Right atrium auricular region (tissue), 2 donors: Measurements from ENCODE around the gene GRAMD2A. TPM values are rescaled to one million over a fixed set of nuclear protein-coding genes. Genes with fewer than 3 reads are reported as not detected.

Source experiments
- DNase-seq: peaks from one replicate; pipeline ENCODE4 v3.0.0-alpha.2; 2019; ENCODE audit warnings: low spot score
- H3K27ac ChIP-seq, 2 donors: fragments of 200-600 bp; sonication (generic); 1 replicate in 1 of 2; 2 replicates in 1 of 2; pipeline ENCODE4 v1.5.1; 2016 to 2019
- H3K27me3 ChIP-seq, 2 donors: fragments of 200-600 bp; sonication (generic); one replicate each; pipeline versions ENCODE4 v1.5.1 to v1.6.0; 2017 to 2019
- H3K36me3 ChIP-seq: fragments of 200-600 bp; sonication (generic); one replicate; pipeline ENCODE4 v1.5.1; 2016
- H3K4me1 ChIP-seq, 2 donors: fragments of 200-600 bp; sonication (generic); one replicate each; pipeline versions ENCODE4 v1.5.1 to v1.6.0; 2017 to 2019
- H3K4me3 ChIP-seq, 2 donors: fragments of 200-600 bp; sonication (generic); 1 replicate in 1 of 2; 2 replicates in 1 of 2; pipeline ENCODE4 v1.5.1; 2017 to 2019; ENCODE audit warnings: mild to moderate bottlenecking in 1 of 2, moderate library complexity in 1 of 2
- H3K9me3 ChIP-seq, 2 donors: fragments of 200-600 bp; sonication (generic); one replicate each; pipeline ENCODE4 v1.5.1; 2019
- CTCF ChIP-seq, 2 donors: fragments of 200-600 bp; sonication (generic); IDR thresholded peaks; one replicate each; pipeline ENCODE4 v1.5.1; 2019; ENCODE audit warnings: antibody characterized with exemption in 2 of 2
- total RNA-seq, 2 donors: library from RNA; depleted of rRNA; stranded (reverse); fragments of >200 nt; gene quantifications; one replicate each; pipeline ENCODE4 v1.1.0, GENCODE V29; 2016

GRAMD2A gene
- total RNA-seq, 2 donors from 2014 or later: 0.83 TPM; not detected in 1

GRCh38 chr15:72135719-72136118 is 61.9 kb downstream of the GRAMD2A start:
- Histone ChIP-seq H3K4me1 (no peaks in the 10 kb centered on the region), H3K36me3 (no peaks in the 10 kb centered on the region), H3K9me3 (no peaks in the 10 kb centered on the region), H3K4me3 (no peak overlapping the region), H3K27me3 (no peaks in the 10 kb centered on the region), H3K27ac (no peak overlapping the region)
- TF ChIP-seq CTCF (IDR thresholded peaks at IDR 0.05): no peak
- no peak for DNase-seq

GRCh38 chr15:72133211-72133610 is 64.4 kb downstream of the GRAMD2A start:
- Histone ChIP-seq H3K27me3 (no peaks in the 10 kb centered on the region), H3K36me3 (no peaks in the 10 kb centered on the region), H3K4me1 (no peaks in the 10 kb centered on the region), H3K9me3 (no peaks in the 10 kb centered on the region), H3K4me3 (no peak overlapping the region), H3K27ac (no peak overlapping the region)
- TF ChIP-seq CTCF (IDR thresholded peaks at IDR 0.05): no peak
- no peak for DNase-seq

- Histone ChIP-seq H3K27ac (no peak overlapping the region), H3K4me1 (no peaks in the 10 kb centered on the region), H3K27me3 (no peaks in the 10 kb centered on the region), H3K36me3 (no peaks in the 10 kb centered on the region), H3K4me3 (no peak overlapping the region), H3K9me3 (no peaks in the 10 kb centered on the region)
- no peak for TF ChIP-seq CTCF (IDR thresholded peaks at IDR 0.05)
- DNase-seq: no peak
Measured at GRCh38 chr15:72131922-72132321, 65.7 kb downstream of the GRAMD2A start.

- TF ChIP-seq CTCF (IDR thresholded peaks at IDR 0.05): no peak
- Histone ChIP-seq H3K9me3 (no peaks in the 10 kb centered on the region), H3K4me1 (no peaks in the 10 kb centered on the region), H3K27me3 (no peaks in the 10 kb centered on the region), H3K27ac (no peak overlapping the region), H3K4me3 (no peak overlapping the region), H3K36me3 (no peaks in the 10 kb centered on the region)
- no peak for DNase-seq
Measured at GRCh38 chr15:72130272-72130671, 67.3 kb downstream of the GRAMD2A start.

GRCh38 chr15:72128359-72128758 is 69.2 kb downstream of the GRAMD2A start:
- Histone ChIP-seq H3K4me1 (no peaks in the 10 kb centered on the region), H3K27ac (no peak overlapping the region)
- no peak for TF ChIP-seq CTCF (IDR thresholded peaks at IDR 0.05)

GRCh38 chr15:72127724-72128322 is 69.8 kb downstream of the GRAMD2A start:
- Histone ChIP-seq H3K27ac (no peak overlapping the region), H3K27me3 (no peaks in the 10 kb centered on the region), H3K4me3 (no peak overlapping the region), H3K4me1 (no peaks in the 10 kb centered on the region), H3K9me3 (no peaks in the 10 kb centered on the region), H3K36me3 (no peaks in the 10 kb centered on the region)
- no peak for DNase-seq
- no peak for TF ChIP-seq CTCF (IDR thresholded peaks at IDR 0.05)

More at GRCh38 chr15:72128359-72128758, 69.2 kb downstream of the GRAMD2A start:
- Histone ChIP-seq H3K27me3 (no peaks in the 10 kb centered on the region), H3K36me3 (no peaks in the 10 kb centered on the region), H3K9me3 (no peaks in the 10 kb centered on the region), H3K4me3 (no peak overlapping the region)
- DNase-seq: no peak
